H9 (cell line): ENCODE measurements around the gene ATP5PO. TPM values are rescaled to one million over a fixed set of nuclear protein-coding genes. Genes with fewer than 3 reads are reported as not detected.

Experiments
- DNase-seq: peaks from one replicate; pipeline ENCODE4 v3.0.0-alpha.2; 2017
- H2AFZ ChIP-seq: one replicate; pipeline ENCODE4 v1.6.1; 2013; ENCODE audit warnings: mild to moderate bottlenecking, low read length, control low read depth, moderate library complexity
- H2AK5ac ChIP-seq: 2 replicates; pipeline ENCODE4 v1.6.1; 2013; ENCODE audit warnings: low read length, control low read depth, mixed read lengths; ENCODE audit not compliant: insufficient read length
- H2BK120ac ChIP-seq: one replicate; pipeline ENCODE4 v1.6.1; 2013; ENCODE audit warnings: low read depth, mild to moderate bottlenecking, low read length, control low read depth, inconsistent platforms; ENCODE audit not compliant: poor library complexity, severe bottlenecking
- H2BK12ac ChIP-seq: 2 replicates; pipeline ENCODE4 v1.6.1; 2013; ENCODE audit warnings: low read length, control low read depth, mixed read lengths, low read depth; ENCODE audit not compliant: insufficient read length
- H2BK15ac ChIP-seq: 2 replicates; pipeline ENCODE4 v1.6.1; 2013; ENCODE audit warnings: low read depth, low read length, control low read depth
- H2BK20ac ChIP-seq: one replicate; pipeline ENCODE4 v1.6.1; 2013; ENCODE audit warnings: low read depth, mild to moderate bottlenecking, low read length, control low read depth, inconsistent platforms; ENCODE audit not compliant: poor library complexity, severe bottlenecking
- H2BK5ac ChIP-seq: 2 replicates; pipeline ENCODE4 v1.6.1; 2013; ENCODE audit warnings: low read length, control low read depth, mixed read lengths; ENCODE audit not compliant: insufficient read length
- H3K14ac ChIP-seq: 2 replicates; pipeline ENCODE4 v1.6.1; 2013; ENCODE audit warnings: low read length, control low read depth; ENCODE audit not compliant: insufficient read depth
- H3K18ac ChIP-seq: 2 replicates; pipeline ENCODE4 v1.6.1; 2013; ENCODE audit warnings: low read depth, mild to moderate bottlenecking, mixed read lengths, low read length, control low read depth; ENCODE audit not compliant: insufficient read length
- H3K23ac ChIP-seq: 2 replicates; pipeline ENCODE4 v1.6.1; 2013; ENCODE audit warnings: low read length, control low read depth, mixed read lengths, low read depth; ENCODE audit not compliant: insufficient read length
- H3K23me2 ChIP-seq: 2 replicates; pipeline ENCODE4 v1.6.1; 2013; ENCODE audit warnings: low read depth, mild to moderate bottlenecking, mixed read lengths, low read length, control low read depth; ENCODE audit not compliant: insufficient read length, poor library complexity, severe bottlenecking
- H3K27ac ChIP-seq: 2 replicates; pipeline ENCODE4 v1.5.1; 2013; ENCODE audit warnings: low read length, control low read depth, mixed read lengths, low read depth; ENCODE audit not compliant: insufficient read length
- H3K27me3 ChIP-seq: 2 replicates; pipeline ENCODE4 v1.6.1; 2013; ENCODE audit warnings: low read length, control low read depth, inconsistent platforms; ENCODE audit not compliant: insufficient read depth
- H3K4ac ChIP-seq: 2 replicates; pipeline ENCODE4 v1.6.1; 2013; ENCODE audit warnings: low read depth, mild to moderate bottlenecking, control low read depth, inconsistent platforms, low read length, moderate library complexity
- H3K4me1 ChIP-seq: 2 replicates; pipeline ENCODE4 v1.6.1; 2013; ENCODE audit warnings: low read length, control low read depth, inconsistent platforms; ENCODE audit not compliant: insufficient read depth
- H3K4me2 ChIP-seq: 2 replicates; pipeline ENCODE4 v1.6.1; 2013; ENCODE audit warnings: low read length, control low read depth, mixed read lengths; ENCODE audit not compliant: insufficient read length, insufficient read depth
- H3K56ac ChIP-seq: 2 replicates; pipeline ENCODE4 v1.6.1; 2013; ENCODE audit warnings: low read depth, mild to moderate bottlenecking, mixed read lengths, low read length, control low read depth; ENCODE audit not compliant: insufficient read length
- H3K79me1 ChIP-seq: 2 replicates; pipeline ENCODE4 v1.6.1; 2013; ENCODE audit warnings: low read depth, mild to moderate bottlenecking, moderate library complexity, low read length, control low read depth, inconsistent platforms; ENCODE audit not compliant: insufficient read depth, poor library complexity, severe bottlenecking
- H3K79me2 ChIP-seq: 2 replicates; pipeline ENCODE4 v1.6.1; 2013; ENCODE audit warnings: low read length, control low read depth, inconsistent platforms; ENCODE audit not compliant: insufficient read depth
- H3K9ac ChIP-seq: 2 replicates; pipeline ENCODE4 v1.6.1; 2013; ENCODE audit warnings: low read length, control low read depth, mixed read lengths; ENCODE audit not compliant: insufficient read length; ENCODE audit errors: extremely low read depth
- H3K9me3 ChIP-seq: one replicate; pipeline ENCODE4 v1.6.1; 2013; ENCODE audit warnings: low read depth, low read length, inconsistent platforms; ENCODE audit not compliant: control insufficient read depth
- H3T11ph ChIP-seq: one replicate; pipeline ENCODE4 v1.6.1; 2013; ENCODE audit warnings: mild to moderate bottlenecking, low read length, control low read depth, inconsistent platforms
- H4K20me1 ChIP-seq: one replicate; pipeline ENCODE4 v1.6.1; 2013; ENCODE audit not compliant: control insufficient read depth, insufficient read length, insufficient read depth
- H4K5ac ChIP-seq: 2 replicates; pipeline ENCODE4 v1.6.1; 2013; ENCODE audit warnings: low read depth, mild to moderate bottlenecking, mixed read lengths, low read length, control low read depth; ENCODE audit not compliant: insufficient read length
- H4K8ac ChIP-seq: replicated peaks from 2 replicates; pipeline ENCODE4 v1.6.1; 2013; ENCODE audit warnings: low read length, control low read depth, mixed read lengths, low read depth; ENCODE audit not compliant: insufficient read length
- H4K91ac ChIP-seq: 2 replicates; pipeline ENCODE4 v1.6.1; 2013; ENCODE audit warnings: low read depth, mild to moderate bottlenecking, moderate library complexity, mixed read lengths, low read length, control low read depth; ENCODE audit not compliant: insufficient read length
- H3K27ac Mint-ChIP-seq, 3 experiments: 2 replicates in 2 of 3; 3 replicates in 1 of 3; pipeline ENCODE4 v1.8.0; 2020 to 2021; ENCODE audit warnings: mixed read lengths in 3 of 3, mild to moderate bottlenecking in 1 of 3, moderate library complexity in 1 of 3
- H3K27me3 Mint-ChIP-seq: 2 replicates; pipeline ENCODE4 v1.8.0; 2021; ENCODE audit warnings: low read depth, mild to moderate bottlenecking, moderate library complexity, mixed read lengths
- H3K36me3 Mint-ChIP-seq, 3 experiments: 2 replicates in 2 of 3; 3 replicates in 1 of 3; pipeline ENCODE4 v1.8.0; 2020 to 2021; ENCODE audit warnings: low read depth in 3 of 3, mixed read lengths in 3 of 3; ENCODE audit not compliant: insufficient read depth in 1 of 3
- H3K4me1 Mint-ChIP-seq, 2 experiments: 2 replicates each; pipeline ENCODE4 v1.8.0; 2020; ENCODE audit warnings: mixed read lengths in 2 of 2
- H3K4me3 Mint-ChIP-seq, 2 experiments: 2 replicates in 1 of 2; 3 replicates in 1 of 2; pipeline ENCODE4 v1.8.0; 2020 to 2021; ENCODE audit warnings: mild to moderate bottlenecking in 2 of 2, mixed read lengths in 2 of 2, moderate library complexity in 1 of 2
- H3K9me3 Mint-ChIP-seq, 2 experiments: 2 replicates in 1 of 2; 3 replicates in 1 of 2; pipeline ENCODE4 v1.8.0; 2020; ENCODE audit warnings: mild to moderate bottlenecking in 2 of 2, mixed read lengths in 2 of 2, moderate library complexity in 1 of 2
- CTCF ChIP-seq: fragments of 200-600 bp; sonication (generic); conservative IDR thresholded peaks from 3 replicates; pipeline ENCODE4 v1.8.0; 2021; ENCODE audit warnings: antibody characterized with exemption, mild to moderate bottlenecking
- WGBS: extraction: QIAGEN DNeasy Blood & Tissue Kit; methylation state at CpG from one replicate; pipeline ENCODE4 v1.1.7; 2013; ENCODE audit warnings: missing lambda C conversion rate, low lambda C conversion rate, mixed read lengths; ENCODE audit not compliant: insufficient read length; ENCODE audit errors: extremely low coverage; 5-methylcytosine and 5-hydroxymethylcytosine counted together
- total RNA-seq: library from RNA; stranded (reverse); gene quantifications from 2 replicates; pipeline ENCODE4 v1.2.1, GENCODE V29; 2021

Gene ATP5PO
- total RNA-seq, 1 experiment from 2014 or later, result 275 TPM

- Histone ChIP-seq H4K91ac (no peak overlapping the region), H4K20me1 (no peaks in the 10 kb centered on the region), H3K18ac (no peak overlapping the region), H3K79me2 (no peaks in the 10 kb centered on the region), H2AFZ (no peak overlapping the region), H2BK120ac (no peak overlapping the region), H3T11ph (no peak overlapping the region), H3K23ac (no peak overlapping the region), H3K4ac (no peak overlapping the region), H2BK20ac (no peak overlapping the region), H4K5ac (no peak overlapping the region), H3K4me2 (no peak overlapping the region), H3K79me1 (no peaks in the 10 kb centered on the region), H3K27ac (no peak overlapping the region), H3K9me3 (no peaks in the 10 kb centered on the region), H2BK15ac (no peak overlapping the region), H4K8ac (no peak overlapping the region), H3K9ac (no peak overlapping the region), H3K56ac (no peak overlapping the region), H3K14ac (no peak overlapping the region), H3K27me3 (no peaks in the 10 kb centered on the region), H3K4me1 (no peaks in the 10 kb centered on the region; the same call in 1 of the 2 replicates), H3K23me2 (no peaks in the 10 kb centered on the region), H2BK12ac (no peak overlapping the region), H2BK5ac (no peak overlapping the region), H2AK5ac (no peak overlapping the region)
- no peak overlapping the region for H3K27ac Mint-ChIP-seq
- no peaks in the 10 kb centered on the region for H3K27me3 Mint-ChIP-seq
- H3K36me3 Mint-ChIP-seq, result peaks cover 4 to 27% (median 18%) of the 10 kb centered on the region in 3 experiments; a peak in 6 of 7 replicates
- no CpG with 5 or more reads among the region's 5 CpGs for WGBS
- H3K4me3 Mint-ChIP-seq, result no peak overlapping the region
- DNase-seq, result no peak
- H3K9me3 Mint-ChIP-seq, result peaks cover 4 to 11% of the 10 kb centered on the region in 2 experiments; a peak in 4 of 5 replicates
- peaks cover 13 to 17% of the 10 kb centered on the region in 2 experiments for H3K4me1 Mint-ChIP-seq
- no peak for TF ChIP-seq CTCF
These were observed 25.3 kb upstream of the ATP5PO start for GRCh38 chr21:33940881-33941245.
